Fibroblast of skin of right quadriceps (primary cell): Measurements from ENCODE around the gene ITIH4.
A peak's percentile ranks its signal among the peaks of the same experiment; 100 is the strongest.

ENCODE experiments used
- DNase-seq: peaks from one replicate; pipeline ENCODE4 v3.0.0-alpha.2; 2013

ITIH4 gene

DNA sequence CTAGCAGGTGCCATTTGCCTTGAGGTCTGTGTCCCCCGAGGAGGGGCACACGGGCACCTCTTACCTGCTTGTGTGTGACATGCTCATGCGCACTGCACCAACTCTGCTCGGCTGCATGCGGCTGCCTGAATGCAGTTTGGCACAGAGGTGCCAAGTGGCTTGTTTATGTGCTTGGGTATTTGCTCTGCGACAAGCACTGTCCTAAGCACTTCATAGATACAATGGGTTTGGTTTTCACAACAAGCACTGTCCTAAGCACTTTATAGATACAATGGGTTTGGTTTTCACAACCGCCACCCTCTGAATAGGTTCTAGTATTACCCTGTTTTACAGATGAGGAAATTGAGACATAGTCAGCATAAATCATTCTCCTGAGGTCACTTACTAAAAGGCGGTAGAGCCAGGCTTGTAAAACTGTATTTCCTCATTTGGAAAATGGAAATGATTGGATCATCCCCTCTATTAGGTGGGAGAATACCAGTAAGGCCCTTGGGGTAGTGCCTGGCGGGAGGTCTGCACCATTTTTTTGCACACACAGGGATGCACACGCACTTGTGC is 487 bp downstream of the ITIH4 start:
- no peak for DNase-seq

DNA sequence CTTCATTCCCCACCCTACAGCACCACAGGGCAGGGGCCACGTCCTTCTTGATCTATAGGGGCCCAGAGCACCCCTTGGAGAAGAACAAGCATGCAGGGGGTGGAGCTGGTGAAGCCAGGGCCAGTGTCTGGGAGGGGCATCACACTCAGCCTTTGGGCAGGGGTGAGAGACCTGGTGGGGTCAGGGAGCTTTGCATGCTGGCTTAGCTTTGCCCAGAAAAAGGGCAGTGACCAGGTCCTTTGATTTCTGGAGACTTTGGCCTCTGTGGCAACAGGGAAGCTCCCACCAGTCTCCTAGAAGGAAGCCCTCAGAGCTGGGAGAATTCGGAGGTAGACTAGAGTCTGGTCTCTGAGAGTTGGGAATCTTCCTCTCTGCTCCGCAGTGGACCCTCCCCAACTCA is 990 bp downstream of the ITIH4 start:
- no peak for DNase-seq

DNA sequence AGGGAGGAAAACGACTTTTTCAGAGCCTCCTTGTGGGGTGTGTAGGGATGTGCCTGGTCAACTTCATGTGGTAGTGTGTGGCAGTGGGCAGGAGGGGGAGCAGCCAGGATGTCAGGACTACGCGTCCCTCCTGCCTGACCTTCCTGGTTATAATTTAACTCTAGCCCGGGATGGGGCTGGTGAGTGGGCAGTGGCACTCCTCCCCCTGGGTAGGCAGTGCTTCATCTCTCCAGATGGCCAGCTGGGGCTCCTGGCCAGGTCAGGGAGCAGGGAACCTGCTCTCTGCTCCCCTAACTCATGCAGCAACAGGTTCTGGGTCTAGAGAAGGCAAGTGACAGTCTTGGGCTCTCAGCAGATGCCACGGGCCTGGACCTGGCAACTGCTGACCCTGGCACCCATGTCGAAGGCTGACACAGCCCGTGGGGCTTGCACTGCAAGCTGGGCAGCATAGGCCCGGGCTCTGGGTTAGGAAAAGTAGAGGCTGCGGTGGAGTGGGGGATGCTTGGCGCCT is 2.6 kb downstream of the ITIH4 start:
- no peak for DNase-seq

DNA sequence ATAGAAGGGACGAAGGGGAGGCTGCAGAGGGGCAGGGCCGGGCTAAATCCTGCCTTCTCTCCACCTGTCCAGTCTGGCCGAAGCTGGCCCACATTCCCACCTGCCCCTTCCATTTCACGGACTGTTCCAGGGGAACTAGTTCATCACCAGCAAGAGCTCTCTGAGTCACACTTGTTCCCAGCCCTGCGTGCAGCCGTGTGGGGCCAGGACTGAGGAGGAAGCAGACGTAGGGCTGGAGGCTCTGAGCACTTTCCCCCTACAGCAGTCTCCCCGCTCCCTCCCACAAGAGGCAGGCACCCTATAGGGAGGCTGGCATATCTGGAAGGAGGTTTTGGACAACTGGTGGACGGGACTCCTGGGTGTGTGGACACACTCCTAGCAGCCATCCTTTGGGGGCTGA is 3.0 kb downstream of the ITIH4 start:
- DNase-seq: peak; percentile 13

DNA sequence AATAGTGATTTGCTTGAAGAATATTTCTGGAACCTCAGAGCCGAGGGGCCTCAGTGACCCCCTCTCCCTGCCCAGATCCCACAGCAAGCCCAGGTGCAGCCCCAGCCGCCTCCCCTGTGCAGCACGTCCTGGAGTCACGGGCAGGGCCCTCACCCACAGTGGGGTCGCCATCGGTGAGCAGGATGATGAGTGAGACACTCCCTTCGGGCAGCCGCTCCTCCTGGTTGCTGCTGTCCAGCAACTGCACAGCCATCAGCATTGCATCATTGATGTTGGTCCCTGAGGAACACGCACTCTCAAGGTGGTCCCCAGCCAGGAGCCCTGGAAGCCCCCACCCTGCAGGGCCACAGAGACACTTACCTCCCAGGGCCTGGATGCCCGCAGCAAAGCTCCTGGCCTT is 6.4 kb downstream of the ITIH4 start:
- DNase-seq: no peak

DNA sequence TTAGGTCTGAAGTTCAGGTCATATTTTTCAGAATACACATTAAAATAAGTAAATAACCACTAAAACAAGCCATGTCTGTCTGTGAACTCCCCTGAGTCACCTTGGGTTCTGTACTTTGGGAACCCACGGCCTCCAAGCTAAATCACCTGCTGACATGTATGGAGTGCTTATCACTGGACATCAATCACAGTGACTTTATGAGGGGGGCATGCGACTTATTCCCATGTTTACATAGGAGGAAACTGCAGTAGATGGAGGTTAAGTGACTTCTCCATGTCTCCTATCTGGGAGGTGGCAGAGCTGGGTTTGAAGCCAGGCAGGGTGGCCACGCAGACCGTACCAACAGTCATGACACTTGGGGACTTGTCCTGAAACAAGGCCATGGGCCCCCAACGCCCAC is 8.1 kb downstream of the ITIH4 start:
- no peak for DNase-seq

DNA sequence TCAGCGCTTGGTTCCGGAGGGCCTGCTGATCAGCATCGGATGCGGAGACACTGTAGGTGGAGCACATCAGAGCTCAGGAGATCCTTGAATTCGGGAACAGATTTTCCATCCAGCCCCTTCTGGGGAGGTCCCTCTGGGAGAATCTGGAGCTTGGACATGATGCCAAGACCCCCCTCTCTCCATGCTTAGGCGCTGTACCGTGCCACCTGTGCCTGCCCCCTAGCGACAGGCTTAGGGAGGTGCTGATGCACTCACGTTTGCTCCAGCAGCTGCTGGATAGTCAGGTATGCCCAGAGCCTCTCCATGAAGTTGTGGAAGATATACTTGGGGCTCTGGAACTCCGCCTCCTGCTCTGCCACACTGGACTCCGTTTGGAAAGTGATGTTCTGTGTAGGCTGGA is 9.7 kb downstream of the ITIH4 start:
- no peak for DNase-seq

DNA sequence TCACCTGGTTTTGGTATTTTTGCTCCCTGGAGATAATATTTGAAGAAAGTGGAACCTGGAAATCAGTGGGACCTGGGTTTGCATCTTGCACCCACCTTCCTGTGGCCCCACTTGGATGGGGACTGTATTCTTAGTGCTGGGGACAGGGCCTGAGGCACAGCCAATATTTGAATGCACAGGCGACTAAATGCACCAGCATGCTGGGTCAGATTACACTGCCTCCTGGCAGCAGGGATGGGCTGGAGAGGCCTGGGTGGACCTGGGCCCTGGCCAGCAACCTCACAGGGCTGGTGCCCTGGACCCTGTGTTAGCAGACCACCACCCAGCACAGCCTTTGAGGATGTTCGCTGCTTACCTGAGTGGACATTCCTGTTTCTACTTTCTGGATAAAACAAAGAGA is 10.5 kb downstream of the ITIH4 start:
- DNase-seq: no peak

DNA sequence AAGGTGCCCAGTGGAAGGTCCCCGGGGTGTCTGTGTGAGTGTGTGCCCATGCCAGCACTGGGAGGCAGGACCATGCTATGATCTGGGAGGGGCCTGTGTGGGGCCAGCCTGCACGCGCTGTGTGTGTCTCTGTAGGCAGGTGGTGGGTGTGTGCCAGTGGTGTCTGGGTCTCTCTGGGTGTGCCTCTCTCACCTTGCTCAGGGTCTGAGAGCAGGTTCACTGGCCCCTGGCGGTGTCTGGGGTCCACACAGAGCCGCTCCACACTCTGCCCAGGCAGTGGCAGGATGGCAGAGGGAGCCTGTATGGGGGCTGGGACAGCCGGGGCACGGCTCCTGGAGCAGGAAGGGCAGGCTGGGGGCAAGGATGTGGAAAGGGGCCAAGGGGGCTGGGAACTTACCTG is 12.6 kb downstream of the ITIH4 start:
- DNase-seq: no peak

DNA sequence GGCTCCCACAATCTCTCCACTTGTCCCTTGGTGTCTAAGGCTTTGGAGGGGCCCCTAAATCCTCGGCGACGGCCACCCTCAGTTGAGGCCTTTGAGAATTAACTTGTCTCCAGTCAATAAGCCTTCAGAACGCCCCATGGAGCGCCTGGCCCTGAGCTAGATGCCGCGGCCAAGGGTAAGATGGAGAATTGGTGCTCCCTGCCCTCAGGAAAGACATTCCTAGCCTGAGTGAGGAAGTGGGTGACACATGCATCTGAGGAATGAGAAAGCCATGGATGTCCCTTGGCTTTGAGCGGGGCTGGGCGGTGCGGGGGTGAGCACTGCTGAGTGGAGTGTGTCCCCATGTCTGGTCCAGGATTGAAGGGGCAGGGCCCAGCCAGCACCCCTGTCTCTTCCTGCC is 13.3 kb downstream of the ITIH4 start:
- no peak for DNase-seq

DNA sequence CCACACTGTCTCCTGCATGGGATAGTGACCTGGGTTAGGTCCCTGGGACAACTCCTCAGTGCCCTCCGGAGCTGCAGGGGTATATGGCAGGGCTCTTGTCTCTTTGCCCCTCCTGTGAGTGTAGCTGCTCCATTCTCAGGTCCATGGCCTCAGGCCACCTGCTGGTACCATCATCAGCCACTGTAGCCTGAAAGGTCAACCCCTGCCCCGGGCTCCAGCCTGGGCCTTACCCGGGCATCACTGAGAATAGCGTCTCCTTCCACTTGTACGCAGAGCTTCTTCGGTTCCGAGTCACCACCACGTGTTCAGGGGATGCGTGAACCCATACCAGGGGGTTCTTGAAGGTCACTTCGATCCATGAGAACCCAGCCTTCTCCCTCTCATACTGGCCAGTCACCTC is 13.8 kb downstream of the ITIH4 start:
- no peak for DNase-seq

DNA sequence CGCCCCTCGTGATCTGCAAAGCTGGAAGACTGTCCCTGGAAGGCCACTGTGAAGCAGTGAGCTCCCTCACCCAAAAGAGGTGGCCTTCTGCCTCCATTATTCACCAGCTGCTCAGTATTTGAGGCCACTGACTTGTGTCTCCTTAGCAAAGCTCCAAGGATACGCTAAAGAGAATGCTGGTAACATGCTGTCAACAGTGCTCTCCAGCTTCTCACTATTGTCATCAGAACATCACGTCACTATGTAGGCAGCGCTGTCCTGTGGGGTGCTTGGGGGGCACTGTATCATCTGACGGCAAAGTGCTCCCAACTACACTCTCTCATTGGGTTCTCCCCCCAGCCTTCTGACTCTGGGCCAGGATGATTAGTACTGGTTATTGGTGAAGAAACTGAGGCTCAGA is 14.3 kb downstream of the ITIH4 start:
- DNase-seq: no peak

DNA sequence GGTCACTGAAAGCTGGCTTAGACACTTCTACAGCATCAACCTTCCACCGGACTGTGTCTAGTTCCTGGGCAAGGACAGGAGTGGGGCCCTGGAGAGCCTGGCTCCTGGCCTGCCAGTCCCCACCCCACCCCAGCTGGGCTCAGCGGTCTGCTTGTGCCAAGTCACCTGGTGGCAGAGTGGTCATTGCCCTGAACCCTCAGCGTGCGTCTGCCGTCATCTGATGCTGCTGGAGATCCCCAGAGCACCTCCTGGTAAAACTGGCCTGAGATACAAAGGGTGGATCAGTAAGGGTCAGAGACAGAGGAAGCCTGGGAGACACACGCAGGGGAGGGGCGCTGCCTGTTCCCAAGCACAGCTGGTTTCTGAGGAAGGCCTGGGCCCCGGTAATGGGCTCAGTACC is 16.7 kb downstream of the ITIH4 start:
- no peak for DNase-seq

DNA sequence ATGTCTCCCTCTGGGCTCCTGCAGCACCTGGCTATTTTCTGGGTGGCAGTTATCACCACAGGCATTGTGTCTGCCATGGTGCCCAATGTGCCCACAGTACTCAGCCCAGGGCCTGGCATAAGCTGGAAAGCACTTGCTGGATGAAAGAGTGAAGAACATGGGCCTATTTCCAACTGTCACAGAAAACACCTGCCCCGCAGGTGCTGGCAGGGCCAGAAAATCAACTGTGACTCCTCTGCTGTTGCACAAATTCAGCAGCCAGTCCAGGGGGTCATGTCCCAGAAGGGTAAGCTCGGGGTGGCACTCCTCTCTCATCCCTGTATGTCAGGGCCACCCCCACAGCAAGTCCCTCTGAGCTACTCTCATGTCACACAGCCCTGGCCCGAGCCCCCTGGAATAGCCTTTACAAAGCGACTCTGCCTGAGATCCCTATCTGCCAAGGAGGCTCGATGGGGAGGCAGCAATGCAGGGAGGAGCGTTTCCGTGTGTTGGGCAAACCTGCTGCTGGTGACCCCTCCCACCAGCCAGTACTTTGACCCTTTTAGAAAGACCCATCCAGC is 18.9 kb downstream of the ITIH4 start:
- no peak for DNase-seq

DNA sequence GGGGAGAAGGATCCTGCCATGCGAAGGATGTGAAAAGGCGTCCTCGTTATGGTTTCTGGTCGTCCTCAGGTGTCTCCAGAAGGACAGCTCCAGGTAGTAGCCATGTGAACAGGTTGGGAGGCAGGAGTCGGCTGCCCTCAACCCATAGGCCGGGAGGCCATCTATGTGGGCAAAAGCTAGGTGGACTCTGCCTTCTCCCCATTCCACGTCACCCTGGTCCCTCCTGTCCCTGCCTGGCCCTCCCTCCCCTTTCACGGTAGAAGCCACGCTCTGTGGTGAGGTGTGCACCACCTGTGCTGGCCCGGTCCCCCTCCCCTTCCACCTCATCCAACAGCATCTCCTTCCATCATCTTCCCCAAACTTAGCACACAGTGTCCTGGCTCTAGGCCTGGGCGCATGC is 19.5 kb downstream of the ITIH4 start:
- DNase-seq: no peak

DNA sequence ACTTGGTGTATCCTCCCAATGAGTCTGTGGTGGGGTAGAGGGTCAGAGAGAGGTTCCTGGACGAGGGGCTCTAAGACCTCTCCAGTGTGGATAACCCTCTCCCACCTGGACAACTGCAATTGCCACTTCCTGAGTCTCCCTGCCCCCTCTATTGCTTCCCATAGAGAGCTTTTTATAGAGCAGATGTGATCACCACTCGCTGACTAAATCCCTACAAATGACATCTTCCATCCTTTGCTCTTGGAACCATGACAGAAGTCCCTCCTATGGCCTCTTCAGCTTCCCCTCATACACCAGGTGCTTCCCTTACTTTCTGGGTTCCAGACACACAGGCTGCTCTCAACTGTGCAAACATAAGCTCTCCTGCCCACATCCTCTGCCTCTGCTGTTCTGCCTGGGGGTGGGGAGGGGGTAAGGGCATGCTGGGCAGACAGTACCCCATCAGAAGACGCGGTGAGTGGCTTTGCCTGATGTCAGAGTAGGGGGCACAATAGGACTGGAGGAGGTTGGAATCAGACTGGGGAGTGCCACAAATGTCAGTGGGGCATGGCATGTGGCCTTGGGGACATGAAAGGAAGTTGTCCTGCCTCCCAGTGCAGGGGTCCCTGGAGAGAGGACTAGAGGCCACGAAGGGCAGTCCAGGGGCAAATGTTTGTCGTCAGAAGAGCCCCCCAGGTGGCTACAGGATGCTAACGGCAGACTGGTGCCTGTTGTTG is 20.7 kb downstream of the ITIH4 start:
- no peak for DNase-seq

DNA sequence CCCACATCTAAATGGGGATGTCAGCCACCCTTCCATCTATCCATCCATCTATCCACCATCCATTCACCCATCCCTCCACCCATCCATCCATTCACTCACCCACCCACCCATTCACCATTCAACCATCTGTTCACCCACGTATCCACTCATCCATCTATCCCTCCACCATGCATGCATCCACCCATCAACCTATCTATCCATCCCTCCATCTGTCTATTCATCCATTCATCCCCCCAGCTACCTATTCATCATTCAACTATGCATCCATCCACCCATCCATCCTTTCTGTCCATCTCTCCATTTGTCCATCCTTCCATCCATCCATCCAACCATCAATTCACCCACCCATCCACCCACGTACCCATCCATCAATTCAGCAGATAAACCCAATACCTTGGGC is 21.3 kb downstream of the ITIH4 start:
- DNase-seq: no peak

DNA sequence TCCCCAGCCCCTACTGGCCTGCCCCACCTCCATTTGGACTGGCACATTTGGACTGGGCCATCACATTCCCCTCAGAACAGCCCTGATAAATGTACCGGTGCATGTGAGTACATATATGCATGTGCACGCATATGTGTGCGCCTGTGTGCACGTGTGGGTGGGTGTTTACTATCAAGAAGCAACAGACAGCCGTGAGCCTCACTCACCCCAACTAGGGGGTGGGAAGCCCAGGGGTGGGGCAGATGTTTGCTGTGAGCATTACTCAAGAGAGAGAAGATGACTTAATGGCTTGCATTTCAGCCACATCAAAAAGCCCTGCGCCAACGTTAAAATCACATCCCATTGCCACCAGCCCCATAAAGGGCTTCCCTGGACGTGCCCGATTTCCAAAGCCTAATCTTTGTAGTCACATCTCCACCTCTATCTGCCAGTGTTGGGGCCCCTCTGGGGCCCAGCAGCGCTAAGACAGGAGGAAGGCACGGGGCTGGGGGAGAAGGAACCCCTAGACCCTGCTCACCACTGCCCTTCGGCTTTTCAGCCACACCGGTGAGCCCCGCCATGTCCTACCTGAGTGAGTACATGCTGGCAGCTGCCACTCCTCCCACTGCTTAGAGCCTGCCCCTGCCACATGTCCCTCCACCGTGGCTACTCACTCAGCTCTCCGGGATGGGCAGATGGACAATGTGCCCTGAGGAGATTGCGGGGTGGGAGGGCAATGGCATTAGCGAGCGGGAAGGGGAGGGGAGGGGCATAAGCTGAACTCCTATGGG is 25.0 kb downstream of the ITIH4 start:
- no peak for DNase-seq

DNA sequence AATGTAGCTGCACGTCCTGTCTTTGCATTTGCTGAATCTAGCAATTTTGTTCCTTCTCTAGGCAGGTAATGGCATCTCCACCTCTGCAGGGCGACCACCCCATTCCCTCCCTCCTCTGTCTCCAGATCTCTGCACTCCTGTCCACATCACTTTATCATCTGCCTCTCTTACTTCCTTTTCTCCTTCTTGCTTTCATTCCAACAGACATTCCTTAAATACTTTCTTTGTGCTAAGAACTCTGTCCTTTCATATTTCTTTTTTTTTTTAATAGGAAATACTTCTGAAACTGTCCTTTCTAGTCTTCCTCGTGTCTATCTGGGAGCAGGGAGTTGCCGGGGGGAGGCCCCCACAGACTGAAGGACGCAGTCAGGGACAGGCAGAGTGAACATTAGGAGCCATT is 28.6 kb downstream of the ITIH4 start:
- no peak for DNase-seq

DNA sequence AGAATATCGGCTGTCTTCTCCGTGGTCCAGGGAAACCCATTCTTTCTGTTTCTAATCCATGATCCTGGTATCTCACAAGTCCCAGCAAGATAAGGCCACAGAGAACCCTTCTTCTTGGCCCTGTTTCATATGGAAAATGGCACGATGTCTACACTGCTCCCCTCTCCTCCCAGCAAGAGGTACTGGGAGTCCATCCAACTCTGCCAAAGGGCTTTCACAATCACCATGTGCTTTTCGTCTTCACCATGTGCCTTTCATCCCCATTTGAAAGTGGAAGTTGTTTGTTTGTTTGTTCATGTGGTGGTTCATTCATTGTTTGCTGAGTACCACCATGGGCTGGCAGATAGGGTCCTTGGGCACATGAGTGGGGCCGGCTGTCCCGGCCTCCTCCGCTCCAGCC is 30.4 kb downstream of the ITIH4 start:
- no peak for DNase-seq

DNA sequence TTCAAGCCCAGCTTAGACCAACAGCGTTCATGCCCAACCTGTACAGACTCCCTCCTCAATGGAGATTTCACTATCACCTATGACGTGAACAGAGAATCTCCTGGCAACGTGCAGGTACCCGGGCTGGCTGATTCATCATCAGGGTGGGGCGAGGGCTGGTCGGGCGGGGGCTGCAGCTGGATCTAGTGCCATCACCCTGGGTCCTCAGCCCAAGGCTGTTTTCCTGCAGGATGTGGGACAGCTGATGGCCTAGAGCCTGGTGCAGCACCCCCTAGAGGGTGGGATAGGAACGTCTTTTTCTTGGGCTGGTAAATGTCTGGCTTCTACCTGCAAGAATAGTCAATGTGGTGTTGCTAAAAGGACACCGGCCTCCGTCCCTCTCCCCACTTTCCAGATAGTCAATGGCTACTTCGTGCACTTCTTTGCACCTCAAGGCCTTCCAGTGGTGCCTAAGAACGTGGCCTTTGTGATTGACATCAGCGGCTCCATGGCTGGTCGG is 31.4 kb downstream of the ITIH4 start:
- DNase-seq: no peak

DNA sequence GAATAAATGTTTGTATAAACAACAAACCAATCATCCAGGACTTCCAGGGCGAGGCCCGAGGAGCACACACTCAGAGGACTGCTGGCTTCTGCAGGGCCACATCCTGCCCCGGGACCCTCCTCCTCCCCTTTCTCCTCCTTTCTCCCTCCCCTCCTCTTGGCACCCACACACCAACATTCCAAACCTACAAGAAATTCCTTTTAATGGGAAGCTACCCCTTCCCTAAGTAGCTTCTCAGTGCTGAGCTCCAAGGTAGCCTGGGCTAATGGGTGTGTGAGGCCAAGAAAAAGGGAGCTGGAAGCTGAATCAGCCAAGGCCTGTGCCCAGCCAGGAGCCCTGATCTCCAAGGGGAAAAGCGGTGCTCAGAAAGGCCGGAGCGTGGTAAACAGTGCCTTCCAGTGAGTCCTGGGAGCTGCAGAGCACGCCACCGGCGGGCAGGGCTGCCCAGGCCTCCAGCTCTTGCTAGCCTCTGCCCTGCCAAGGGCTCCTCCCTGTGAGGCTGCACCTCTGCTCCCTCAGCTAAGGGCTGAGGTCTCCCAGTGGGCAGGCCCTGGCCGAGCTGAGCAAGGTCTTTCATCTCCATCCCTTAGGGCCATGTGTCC is 32.0 kb downstream of the ITIH4 start:
- DNase-seq: peak; percentile 17

DNA sequence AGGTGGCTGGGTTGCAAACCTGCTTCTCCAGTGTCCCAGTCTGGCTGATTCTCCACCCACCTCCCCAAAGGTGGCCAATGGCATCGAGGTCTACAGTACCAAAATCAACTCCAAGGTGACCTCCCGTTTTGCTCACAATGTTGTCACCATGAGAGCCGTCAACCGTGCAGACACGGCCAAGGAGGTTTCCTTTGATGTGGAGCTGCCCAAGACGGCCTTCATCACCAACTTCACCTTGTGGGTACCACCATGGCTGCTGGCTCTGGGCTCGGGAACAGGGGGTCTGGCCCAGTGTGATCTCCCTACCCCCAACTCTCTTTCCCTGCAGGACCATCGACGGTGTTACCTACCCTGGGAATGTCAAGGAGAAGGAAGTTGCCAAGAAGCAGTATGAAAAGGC is 34.1 kb downstream of the ITIH4 start:
- no peak for DNase-seq
